ENCODE results near the gene AGBL1.

DNA sequence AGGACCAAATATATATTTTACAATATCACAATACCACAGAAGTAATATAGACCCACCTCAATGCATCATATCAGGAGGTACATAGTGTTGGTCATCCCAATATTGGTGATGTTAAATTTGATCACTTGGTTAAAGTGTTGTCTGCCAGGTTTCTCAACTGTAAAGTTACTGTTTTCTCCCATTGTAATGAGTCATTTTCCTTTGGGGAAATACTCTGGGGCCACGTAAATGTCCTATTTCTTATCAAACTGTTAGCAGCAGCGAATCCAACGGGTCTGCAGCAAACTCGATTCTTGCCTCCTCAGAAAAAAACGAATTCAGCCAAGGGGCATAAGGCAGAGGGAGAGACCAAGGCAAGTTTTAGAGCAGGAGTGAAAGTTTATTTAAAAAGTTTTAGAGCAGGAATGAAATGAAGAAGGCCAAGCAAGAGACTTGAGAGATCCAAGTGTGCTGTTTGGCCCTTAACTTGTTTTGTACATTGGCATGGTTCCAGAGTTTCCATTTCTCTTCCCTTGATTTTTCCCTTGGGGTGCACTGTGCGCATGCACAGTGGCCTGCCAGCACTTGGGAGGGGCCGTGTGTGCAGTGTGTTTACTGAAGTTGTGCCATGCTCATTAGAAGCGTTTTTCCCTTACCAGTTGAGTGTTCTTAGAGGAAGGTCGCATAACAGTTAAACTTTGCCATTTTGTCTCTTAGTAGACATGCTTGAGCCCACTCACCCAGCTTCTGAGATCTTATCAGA is 512.5 kb downstream of the AGBL1 start:
- TF ChIP-seq EP300 (IDR thresholded peaks at IDR 0.05; ENCODE audit: low read depth) (no peak), POLR2A (IDR thresholded peaks at IDR 0.05) (no peak)
- TF ChIP-seq, protein P1, sequence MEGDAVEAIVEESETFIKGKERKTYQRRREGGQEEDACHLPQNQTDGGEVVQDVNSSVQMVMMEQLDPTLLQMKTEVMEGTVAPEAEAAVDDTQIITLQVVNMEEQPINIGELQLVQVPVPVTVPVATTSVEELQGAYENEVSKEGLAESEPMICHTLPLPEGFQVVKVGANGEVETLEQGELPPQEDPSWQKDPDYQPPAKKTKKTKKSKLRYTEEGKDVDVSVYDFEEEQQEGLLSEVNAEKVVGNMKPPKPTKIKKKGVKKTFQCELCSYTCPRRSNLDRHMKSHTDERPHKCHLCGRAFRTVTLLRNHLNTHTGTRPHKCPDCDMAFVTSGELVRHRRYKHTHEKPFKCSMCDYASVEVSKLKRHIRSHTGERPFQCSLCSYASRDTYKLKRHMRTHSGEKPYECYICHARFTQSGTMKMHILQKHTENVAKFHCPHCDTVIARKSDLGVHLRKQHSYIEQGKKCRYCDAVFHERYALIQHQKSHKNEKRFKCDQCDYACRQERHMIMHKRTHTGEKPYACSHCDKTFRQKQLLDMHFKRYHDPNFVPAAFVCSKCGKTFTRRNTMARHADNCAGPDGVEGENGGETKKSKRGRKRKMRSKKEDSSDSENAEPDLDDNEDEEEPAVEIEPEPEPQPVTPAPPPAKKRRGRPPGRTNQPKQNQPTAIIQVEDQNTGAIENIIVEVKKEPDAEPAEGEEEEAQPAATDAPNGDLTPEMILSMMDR (IDR thresholded peaks at IDR 0.05): no peak

All from transverse colon (tissue), 3 donors.